Prostate gland (tissue), 2 donors: ENCODE results near the gene TBCEL.

ENCODE experiments used
- CTCF ChIP-seq, 4 experiments: fragments of 200-600 bp in 2 of 4; fragments of 450-650 bp in 2 of 4; sonication (generic) in 2 of 4; IDR thresholded peaks; 1 replicate in 3 of 4; 2 replicates in 1 of 4; pipeline ENCODE4 v1.5.1; 2016 to 2019; ENCODE audit warnings: antibody characterized with exemption in 4 of 4, mild to moderate bottlenecking in 2 of 4, moderate library complexity in 2 of 4
- POLR2A ChIP-seq: fragments of 450-650 bp; IDR thresholded peaks from one replicate; pipeline ENCODE4 v1.6.1; 2016; ENCODE audit warnings: antibody characterized with exemption, mild to moderate bottlenecking
- POLR2AphosphoS5 ChIP-seq: sonication (generic); formaldehyde crosslinking; IDR thresholded peaks from one replicate; pipeline ENCODE4 v1.6.1; 2017; ENCODE audit warnings: antibody characterized with exemption

DNA sequence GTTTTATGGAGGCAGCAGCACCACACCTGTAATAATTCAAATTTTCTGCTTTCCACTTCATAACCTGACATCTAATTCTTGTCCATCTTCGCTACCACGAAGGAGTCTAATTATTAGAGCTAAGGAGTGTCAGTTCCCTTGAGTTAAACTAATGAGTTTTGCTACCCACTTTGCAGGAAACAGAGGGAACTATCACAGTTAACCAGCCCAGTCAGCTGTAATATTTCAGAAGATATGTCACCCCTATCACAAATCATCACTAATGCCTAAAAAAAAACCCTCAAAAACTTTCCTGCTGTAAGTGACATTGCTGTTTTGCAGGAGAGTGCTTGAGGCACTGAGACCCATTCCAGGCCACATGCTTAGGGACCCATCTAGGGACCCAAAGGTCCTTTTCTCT is 85.6 kb downstream of the TBCEL start:
- TF ChIP-seq POLR2AphosphoS5 (no peak), CTCF (IDR thresholded peaks at IDR 0.05) (no peak), POLR2A (no peak)
